GM21723 (cell line): ENCODE data around the gene IL18R1.

Experiments used
- ATAC-seq: cut with Tn5 transposase; IDR thresholded peaks from one replicate; pipeline ENCODE4 v1.9.1; 2021; ENCODE audit warnings: mild to moderate bottlenecking, moderate library complexity; ENCODE audit not compliant: unreplicated experiment

Gene IL18R1

DNA sequence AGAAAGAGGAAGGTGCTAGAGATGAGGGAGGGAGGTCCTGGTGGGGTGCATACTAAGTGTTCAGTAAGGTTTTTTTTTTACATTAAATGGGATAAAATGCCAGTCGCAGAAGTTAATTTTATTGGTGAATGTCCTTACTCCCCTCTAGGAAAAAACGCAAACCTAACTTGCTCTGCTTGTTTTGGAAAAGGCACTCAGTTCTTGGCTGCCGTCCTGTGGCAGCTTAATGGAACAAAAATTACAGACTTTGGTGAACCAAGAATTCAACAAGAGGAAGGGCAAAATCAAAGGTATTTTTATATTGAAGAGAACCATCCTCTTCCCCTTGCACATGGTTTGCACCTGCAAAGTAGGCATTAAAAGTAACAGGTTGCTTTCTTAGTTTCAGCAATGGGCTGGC, 12.7 kb upstream of the IL18R1 start:
- ATAC-seq = no peak

GRCh38 chr2:102344397-102344796, 11.2 kb upstream of the IL18R1 start:
- no peak for ATAC-seq

DNA sequence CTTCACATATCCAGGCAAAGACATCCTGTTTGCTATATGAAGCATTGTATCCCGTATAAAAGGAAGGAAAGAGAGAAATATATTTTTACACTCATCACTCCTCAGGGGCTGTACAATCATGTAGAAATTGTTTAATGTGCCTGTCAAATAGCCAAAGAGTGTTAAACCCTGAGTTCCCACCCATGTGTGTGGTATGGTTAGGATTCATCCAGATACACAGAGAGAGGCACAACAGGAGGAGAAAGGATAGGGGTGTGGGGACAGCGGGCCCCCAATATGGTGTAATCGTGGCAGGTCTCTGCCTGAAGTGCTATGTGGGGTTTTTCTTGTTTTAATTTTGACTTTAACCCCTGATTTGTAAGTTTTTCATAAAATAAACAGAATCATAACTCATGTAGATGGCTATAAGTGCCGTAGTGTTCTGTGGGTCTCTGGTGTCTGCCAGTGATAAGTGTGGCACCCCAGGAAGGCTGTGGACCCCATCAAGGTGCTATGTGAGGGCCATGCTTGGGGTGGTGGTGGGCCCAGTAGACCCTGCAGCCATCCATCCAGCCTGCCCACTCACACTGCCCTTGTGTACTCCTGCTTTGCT, 10.2 kb upstream of the IL18R1 start:
- ATAC-seq = no peak

DNA sequence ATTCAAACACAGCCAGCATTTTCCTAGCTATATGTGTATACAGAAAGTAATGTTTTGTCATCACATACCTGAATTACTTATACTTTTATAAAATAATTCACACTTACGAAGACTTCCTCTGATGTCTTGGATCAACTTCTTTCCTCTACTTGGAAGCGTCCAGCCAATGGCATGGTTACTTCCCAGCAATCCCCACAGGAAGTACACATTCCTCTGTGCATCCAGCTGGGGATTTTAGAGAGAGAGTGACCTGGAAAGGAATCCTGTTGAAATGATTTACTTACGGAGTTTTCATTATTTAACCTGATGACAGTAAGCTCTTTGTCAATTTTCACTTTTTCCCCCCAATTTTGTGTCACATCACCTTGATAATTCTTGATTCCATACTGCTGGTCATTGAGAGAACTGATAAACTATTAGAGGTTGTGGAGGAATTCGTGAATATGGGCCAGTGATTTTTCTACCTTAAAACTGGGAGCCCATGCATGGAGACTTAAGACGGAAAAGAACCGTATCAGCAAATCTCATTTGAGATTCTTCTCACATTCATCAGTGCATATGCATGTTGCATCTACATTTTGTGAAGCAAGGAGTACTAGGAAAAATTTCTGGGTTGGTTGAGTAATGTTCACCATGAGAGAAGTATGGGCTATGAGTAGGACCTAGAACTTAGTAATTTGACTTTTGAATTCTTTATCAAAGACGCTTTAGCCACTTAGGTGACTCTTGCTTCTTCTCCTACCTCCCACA, 9.0 kb upstream of the IL18R1 start:
- no peak for ATAC-seq

DNA sequence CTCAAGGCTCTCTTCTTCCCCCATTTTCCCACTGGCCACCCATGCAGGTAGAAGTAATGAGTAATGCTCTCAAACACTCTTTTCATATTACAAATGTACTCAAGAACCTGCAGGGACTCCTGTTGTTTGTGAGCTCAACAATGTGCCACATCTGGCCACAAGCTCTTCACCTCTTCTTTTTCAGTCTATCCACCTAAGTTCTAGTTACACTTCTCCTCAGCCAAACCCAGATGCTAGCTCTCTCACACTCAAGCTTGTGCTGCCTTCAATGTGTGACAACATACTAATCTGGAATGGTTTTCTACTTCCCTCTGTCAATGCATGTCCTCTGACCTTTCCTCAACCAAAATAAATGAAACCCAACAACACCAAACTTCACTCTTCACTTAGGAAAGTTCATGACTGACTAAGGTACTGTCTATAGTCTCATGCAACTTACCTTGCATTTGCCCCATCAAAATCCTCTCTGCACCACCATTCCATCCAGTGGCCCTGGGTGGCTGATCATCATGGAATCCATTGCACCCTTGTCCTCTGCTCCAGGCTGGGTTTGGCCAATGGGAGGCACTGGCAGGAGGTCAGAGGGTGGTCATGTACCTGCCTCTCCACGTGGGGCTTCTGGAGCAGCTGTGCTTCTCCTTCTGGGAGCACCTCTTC, 5.3 kb upstream of the IL18R1 start:
- no peak for ATAC-seq

- ATAC-seq = no peak
Measured at GRCh38 chr2:102356381-102356712, 751 bp downstream of the IL18R1 start.

- no peak for ATAC-seq
Measured at GRCh38 chr2:102356741-102357140, 1.1 kb downstream of the IL18R1 start.

DNA sequence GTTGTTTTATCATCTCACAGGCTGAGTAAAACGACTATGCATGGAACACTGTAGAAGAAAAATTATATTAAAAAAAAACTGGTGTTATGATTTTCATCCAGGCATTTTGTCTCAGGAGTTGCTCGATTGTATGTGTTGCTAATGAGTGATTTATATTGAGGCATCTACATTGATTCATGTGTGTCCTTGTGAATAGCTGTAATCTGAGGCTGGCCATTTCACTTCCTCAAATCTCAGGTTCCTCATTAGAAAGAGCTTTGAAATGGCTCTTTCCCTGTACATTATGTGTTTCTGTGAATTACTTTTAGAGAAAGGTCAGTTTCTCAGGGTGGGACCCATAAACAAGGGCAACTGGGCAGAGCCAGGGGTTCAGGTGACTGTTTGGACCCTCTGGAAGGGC, 2.3 kb downstream of the IL18R1 start:
- ATAC-seq = peak; percentile 34

DNA sequence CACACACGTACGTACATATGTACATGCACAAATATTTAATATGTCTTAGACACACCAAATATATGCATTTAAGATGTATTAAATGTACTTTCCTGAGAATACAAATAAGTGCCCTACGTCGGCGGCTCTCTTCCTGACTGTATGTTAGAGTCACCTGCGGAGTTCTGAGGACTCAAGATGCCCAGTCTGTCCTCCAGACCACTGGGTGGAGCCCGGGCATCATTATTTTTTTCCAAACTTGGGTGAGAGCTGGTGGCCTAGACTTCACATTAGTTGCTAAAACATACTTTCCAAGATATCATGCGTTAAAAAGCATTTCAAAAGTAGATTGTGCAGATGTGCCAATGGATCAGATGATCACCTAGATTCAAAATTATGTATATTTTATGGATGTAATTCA, 2.9 kb downstream of the IL18R1 start:
- ATAC-seq = no peak

DNA sequence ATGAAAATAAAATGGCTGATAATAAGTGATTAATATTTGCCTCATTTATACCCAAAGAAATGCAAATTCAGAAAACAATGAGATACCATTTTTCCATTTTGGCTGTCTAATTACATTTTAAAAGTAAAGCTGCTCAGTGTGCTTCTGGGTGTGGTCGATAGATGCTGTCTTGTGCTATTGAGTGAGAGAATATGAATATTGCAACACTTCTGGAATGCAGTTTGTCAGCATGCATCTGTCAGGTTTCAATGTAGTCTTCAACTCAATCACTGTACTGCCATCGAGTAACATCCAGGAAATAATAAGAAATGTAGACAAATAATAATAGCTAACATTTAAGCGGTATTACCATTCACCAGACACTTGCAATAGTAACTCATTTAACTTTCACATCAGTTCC, 3.9 kb downstream of the IL18R1 start:
- no peak for ATAC-seq

- ATAC-seq = no peak
Measured at GRCh38 chr2:102361632-102362241, 6.1 kb downstream of the IL18R1 start.

- ATAC-seq = no peak
Measured at GRCh38 chr2:102365763-102366162, 10.2 kb downstream of the IL18R1 start.

DNA sequence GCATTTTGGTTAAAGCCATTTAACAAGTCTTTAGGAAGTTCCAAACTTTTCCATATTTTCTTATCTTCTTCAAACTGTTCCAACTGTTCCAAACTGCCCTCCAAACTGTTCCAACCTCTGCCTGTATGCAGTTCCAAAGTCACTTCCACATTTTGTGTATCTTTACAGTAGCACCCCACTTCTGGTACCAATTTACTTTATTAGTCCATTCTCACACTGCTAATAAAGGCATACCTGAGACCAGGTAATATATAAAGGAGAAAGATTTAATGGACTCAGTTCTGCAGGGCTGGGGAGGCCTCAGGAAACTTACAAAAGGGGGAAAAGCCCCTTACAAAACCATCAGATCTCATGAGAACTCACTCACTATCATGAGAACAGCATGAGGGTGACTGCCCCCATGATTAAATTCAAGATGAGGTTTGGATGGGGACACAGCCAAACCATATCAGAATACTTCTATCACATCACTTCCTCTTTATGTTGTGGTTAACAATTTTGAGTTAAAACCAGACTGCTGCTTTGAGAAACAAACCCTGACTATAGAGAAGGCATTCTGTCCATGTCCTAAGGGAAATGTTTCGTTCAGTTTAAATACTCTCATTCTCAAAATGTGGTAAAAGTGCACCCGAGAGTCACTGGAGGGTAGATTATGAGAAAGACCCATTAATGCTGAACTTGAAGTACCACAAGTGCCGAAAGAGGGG, 11.0 kb downstream of the IL18R1 start:
- ATAC-seq = peak; percentile 78

- ATAC-seq = peak; percentile 74
Measured at GRCh38 chr2:102367331-102367971, 11.9 kb downstream of the IL18R1 start.

- ATAC-seq = no peak
Measured at GRCh38 chr2:102368461-102369109, 13.0 kb downstream of the IL18R1 start.

- no peak for ATAC-seq
Measured at GRCh38 chr2:102369866-102370265, 14.3 kb downstream of the IL18R1 start.

- no peak for ATAC-seq
Measured at GRCh38 chr2:102376052-102376591, 20.5 kb downstream of the IL18R1 start.

- ATAC-seq = no peak
Measured at GRCh38 chr2:102383722-102384121, 28.1 kb downstream of the IL18R1 start.

DNA sequence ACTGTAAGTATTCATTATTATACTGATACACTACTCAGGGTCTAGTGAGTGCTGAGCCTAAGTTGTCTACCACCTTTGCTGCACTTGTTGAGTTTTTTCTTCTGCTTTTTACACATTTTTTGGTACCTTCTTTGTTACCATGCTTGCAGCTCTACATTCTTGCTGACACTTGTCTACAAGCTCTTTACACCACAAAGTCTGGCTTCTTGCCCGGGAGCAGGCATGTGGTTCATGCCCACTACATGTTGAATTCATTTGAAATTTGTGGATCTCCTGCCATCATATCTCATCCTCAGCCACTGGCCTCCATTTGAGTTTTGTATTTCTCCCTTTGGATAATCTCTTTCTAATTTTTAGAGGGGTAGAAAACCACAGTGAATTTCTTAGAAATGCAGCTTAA, 29.9 kb downstream of the IL18R1 start:
- no peak for ATAC-seq

GRCh38 chr2:102386004-102386403, 30.4 kb downstream of the IL18R1 start:
- no peak for ATAC-seq
